ENCODE data around the gene GTF3C6. TPM values are rescaled to one million over a fixed set of nuclear protein-coding genes. Genes with fewer than 3 reads are reported as not detected.

The GTF3C6 gene
- total and polyA plus RNA-seq, 10 of the 15 experiments (the other 5 are each of a cell fraction or from before 2014, with no cell fraction given): 42.8 to 261 (median 116) TPM

DNA sequence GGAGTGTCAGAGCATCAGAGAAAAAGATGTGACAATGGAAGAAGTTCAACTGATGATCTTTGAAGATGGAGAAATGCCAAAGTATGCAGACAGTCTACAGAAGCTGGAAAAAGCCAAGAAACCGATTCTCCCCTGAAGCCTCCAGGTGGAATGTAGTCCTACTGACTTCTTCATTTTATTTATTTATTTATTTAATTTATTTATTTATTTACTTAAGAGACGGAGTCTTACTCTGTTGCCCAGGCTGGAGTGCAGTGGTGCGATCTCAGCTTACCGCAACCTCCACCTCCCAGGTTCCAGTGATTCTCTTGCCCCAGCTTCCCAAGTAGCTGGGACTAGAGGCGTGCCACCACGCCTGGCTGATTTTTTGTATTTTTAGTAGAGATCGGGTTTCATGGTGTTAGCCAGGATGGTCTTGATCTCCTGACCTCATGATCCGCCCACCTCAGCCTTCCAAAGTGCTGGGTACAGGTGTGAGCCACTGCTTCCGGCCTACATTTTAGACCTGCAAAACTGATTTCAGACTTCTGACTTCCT lies 21.1 kb downstream of the GTF3C6 start (continued):
- TF ChIP-seq, protein P1, sequence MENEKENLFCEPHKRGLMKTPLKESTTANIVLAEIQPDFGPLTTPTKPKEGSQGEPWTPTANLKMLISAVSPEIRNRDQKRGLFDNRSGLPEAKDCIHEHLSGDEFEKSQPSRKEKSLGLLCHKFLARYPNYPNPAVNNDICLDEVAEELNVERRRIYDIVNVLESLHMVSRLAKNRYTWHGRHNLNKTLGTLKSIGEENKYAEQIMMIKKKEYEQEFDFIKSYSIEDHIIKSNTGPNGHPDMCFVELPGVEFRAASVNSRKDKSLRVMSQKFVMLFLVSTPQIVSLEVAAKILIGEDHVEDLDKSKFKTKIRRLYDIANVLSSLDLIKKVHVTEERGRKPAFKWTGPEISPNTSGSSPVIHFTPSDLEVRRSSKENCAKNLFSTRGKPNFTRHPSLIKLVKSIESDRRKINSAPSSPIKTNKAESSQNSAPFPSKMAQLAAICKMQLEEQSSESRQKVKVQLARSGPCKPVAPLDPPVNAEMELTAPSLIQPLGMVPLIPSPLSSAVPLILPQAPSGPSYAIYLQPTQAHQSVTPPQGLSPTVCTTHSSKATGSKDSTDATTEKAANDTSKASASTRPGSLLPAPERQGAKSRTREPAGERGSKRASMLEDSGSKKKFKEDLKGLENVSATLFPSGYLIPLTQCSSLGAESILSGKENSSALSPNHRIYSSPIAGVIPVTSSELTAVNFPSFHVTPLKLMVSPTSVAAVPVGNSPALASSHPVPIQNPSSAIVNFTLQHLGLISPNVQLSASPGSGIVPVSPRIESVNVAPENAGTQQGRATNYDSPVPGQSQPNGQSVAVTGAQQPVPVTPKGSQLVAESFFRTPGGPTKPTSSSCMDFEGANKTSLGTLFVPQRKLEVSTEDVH (IDR thresholded peaks at IDR 0.05; ENCODE audit: low read depth, partially characterized antibody): no peak
- TF ChIP-seq, protein P2, sequence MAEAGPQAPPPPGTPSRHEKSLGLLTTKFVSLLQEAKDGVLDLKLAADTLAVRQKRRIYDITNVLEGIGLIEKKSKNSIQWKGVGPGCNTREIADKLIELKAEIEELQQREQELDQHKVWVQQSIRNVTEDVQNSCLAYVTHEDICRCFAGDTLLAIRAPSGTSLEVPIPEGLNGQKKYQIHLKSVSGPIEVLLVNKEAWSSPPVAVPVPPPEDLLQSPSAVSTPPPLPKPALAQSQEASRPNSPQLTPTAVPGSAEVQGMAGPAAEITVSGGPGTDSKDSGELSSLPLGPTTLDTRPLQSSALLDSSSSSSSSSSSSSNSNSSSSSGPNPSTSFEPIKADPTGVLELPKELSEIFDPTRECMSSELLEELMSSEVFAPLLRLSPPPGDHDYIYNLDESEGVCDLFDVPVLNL (IDR thresholded peaks at IDR 0.05; ENCODE audit: low read depth, low read length): no peak

DNA sequence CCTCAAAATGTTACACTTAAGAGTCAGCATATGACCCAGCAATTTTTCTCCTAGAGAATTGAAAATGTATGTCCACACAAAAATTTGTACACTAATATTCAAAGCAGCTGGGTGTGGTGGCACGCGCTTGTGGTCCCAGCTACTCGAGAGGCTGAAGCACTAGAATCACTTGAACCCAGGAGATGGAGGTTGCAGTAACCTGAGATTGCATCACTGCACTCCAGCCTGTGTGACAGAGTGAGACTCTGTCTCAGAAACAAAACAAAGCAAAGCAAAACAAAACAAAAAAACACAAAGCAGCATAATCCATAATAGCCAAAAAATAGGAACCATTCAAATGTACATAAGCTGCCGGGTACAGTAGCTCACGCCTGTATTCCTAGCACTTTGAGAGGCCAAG lies 21.7 kb downstream of the GTF3C6 start:
- no peak overlapping the region for H3K9ac ChIP-seq (ENCODE audit: control insufficient read depth, insufficient read depth, low read length)
- whole genome bisulfite sequencing (ENCODE audit: insufficient coverage, insufficient replicate concordance, low lambda C conversion rate, missing lambda C conversion rate): 91% methylated on average over 5 of the region's 5 CpGs
- H3K36me3 ChIP-seq (ENCODE audit: control insufficient read depth in 2 of 2, insufficient read depth in 2 of 2, low read length in 1 of 2): no peaks in the 10 kb centered on the region
- H2AFZ ChIP-seq (ENCODE audit: control insufficient read depth, low read depth, low read length): no peak overlapping the region
- BruUV-seq (replicated peaks): no TSS peak
- POLR2A ChIA-PET: no interaction called here
- H3K27me3 ChIP-seq (replicated peaks in 1 of 2; ENCODE audit: control insufficient read depth in 2 of 2, insufficient read depth in 2 of 2, low read length in 1 of 2): no peaks in the 10 kb centered on the region
- FAIRE-seq (no peak), ATAC-seq (no peak), DNase-seq (ENCODE audit: low read depth, low spot score) (no peak)
- no peaks in the 10 kb centered on the region for H3K4me1 ChIP-seq (ENCODE audit: control insufficient read depth, insufficient read depth, low read length)
- in situ Hi-C loops (cut with MboI): no loop called here
- RAD21 ChIA-PET (ENCODE audit: unreplicated experiment): interaction anchor here (3.0 kb wide), 1 partner anchor 22 kb away, joined by 8 read pairs; the partner anchor contains the start of gene GTF3C6
- H3K9me3 ChIP-seq (replicated peaks; ENCODE audit: control insufficient read depth, insufficient read depth, low read length): no peaks in the 10 kb centered on the region; the same call in 2 of the 3 replicates
- no peak for TF ChIP-seq YBX1 (IDR thresholded peaks at IDR 0.05)
- TF ChIP-seq RCOR1 (conservative IDR thresholded peaks at IDR 0.05; ENCODE audit: low read depth, low read length): no peak
- TF ChIP-seq TCF7 (IDR thresholded peaks at IDR 0.05; ENCODE audit: borderline replicate concordance): no peak
- TF ChIP-seq, protein P3, sequence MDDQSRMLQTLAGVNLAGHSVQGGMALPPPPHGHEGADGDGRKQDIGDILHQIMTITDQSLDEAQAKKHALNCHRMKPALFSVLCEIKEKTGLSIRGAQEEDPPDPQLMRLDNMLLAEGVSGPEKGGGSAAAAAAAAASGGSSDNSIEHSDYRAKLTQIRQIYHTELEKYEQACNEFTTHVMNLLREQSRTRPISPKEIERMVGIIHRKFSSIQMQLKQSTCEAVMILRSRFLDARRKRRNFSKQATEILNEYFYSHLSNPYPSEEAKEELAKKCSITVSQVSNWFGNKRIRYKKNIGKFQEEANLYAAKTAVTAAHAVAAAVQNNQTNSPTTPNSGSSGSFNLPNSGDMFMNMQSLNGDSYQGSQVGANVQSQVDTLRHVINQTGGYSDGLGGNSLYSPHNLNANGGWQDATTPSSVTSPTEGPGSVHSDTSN (IDR thresholded peaks at IDR 0.05; ENCODE audit: insufficient replicate concordance, low read depth, low read length): no peak
- TF ChIP-seq RBBP5 (conservative IDR thresholded peaks at IDR 0.05): no peak
- no peak for TF ChIP-seq NFIC (IDR thresholded peaks at IDR 0.05; ENCODE audit: low read depth, low read length)
- CTCF ChIA-PET: interaction anchor here (0.7 to 0.8 kb wide), 2 partner anchors 20 to 298 kb away, joined by 3 read pairs; no protein-coding TSS in a partner anchor
- SMC1A ChIA-PET (ENCODE audit: uncharacterized antibody, unreplicated experiment): interaction anchor here (0.7 to 2.7 kb wide), 3 partner anchors 9 to 298 kb away, joined by 3 to 6 read pairs (median 3); no protein-coding TSS in a partner anchor
- H4K20me1 ChIP-seq (ENCODE audit: control insufficient read depth, insufficient read depth): no peaks in the 10 kb centered on the region
- no peak overlapping the region for H3K27ac ChIP-seq (ENCODE audit: control insufficient read depth, insufficient read depth)
- peaks cover 39% of the 10 kb centered on the region for H3K79me2 ChIP-seq (ENCODE audit: control insufficient read depth, insufficient read depth, low read length)
- H3K4me3 ChIP-seq: no peak overlapping the region
- H3K4me2 ChIP-seq (ENCODE audit: control insufficient read depth, insufficient read depth): no peak overlapping the region
- intact Hi-C loops (cut with micrococcal nuclease; ENCODE audit: unreplicated experiment): loop anchor here (10.0 kb wide), 1 partner anchor 165 kb away; the partner anchor contains the start of gene CDK19

Measured in GM12878 (cell line).